HEK293 (cell line): Measurements from ENCODE around the gene LRP1.

Source experiments
- CTCF ChIA-PET: fragments of 350-600 bp; formaldehyde crosslinking; extraction: SDS; loops from one replicate; lab custom pipeline; 2021; ENCODE audit warnings: antibody characterized with exemption; lab: Yijun Ruan, JAX
- POLR2A ChIA-PET: fragments of 300-600 bp; formaldehyde crosslinking; extraction: SDS; loops from one replicate; lab custom pipeline; 2020; ENCODE audit warnings: antibody characterized with exemption, inconsistent platforms; lab: Yijun Ruan, JAX
- H3K27ac ChIP-seq: fragments of 200-500 bp; sonication (Bioruptor generic); 2 replicates; pipeline ENCODE4 v1.5.1; 2014; ENCODE audit warnings: low read depth, low read length, control low read depth, inconsistent platforms; ENCODE audit errors: extremely low read depth
- H3K36me3 ChIP-seq, 2 experiments: fragments of 200-500 bp in 1 of 2; sonication (Bioruptor generic) in 1 of 2; 1 replicate in 1 of 2; 2 replicates in 1 of 2; pipeline ENCODE4 v1.5.1; 2014 to 2017; ENCODE audit warnings: inconsistent platforms in 2 of 2, low read length in 2 of 2; ENCODE audit not compliant: control insufficient read depth in 2 of 2, insufficient read depth in 1 of 2
- H3K4me1 ChIP-seq: fragments of 200-500 bp; sonication (Bioruptor generic); 2 replicates; pipeline ENCODE4 v1.5.1; 2014; ENCODE audit warnings: mild to moderate bottlenecking, low read length, inconsistent platforms; ENCODE audit not compliant: control insufficient read depth, insufficient read depth
- H3K4me3 ChIP-seq: 2 replicates; pipeline ENCODE4 v1.5.1; 2011; ENCODE audit warnings: low read depth, mild to moderate bottlenecking, control low read depth, low read length, moderate library complexity
- H3K9me3 ChIP-seq: fragments of 200-500 bp; sonication (Bioruptor generic); 2 replicates; pipeline ENCODE4 v1.5.1; 2014; ENCODE audit warnings: low read depth, low read length, inconsistent platforms; ENCODE audit not compliant: control insufficient read depth, insufficient read depth
- GLIS2 ChIP-seq: fragments of 450-650 bp; formaldehyde crosslinking; IDR thresholded peaks from 2 replicates; pipeline ENCODE4 v1.5.1; 2016; ENCODE audit warnings: missing biosample characterization, missing genetic modification characterization
- KLF16 ChIP-seq: fragments of 450-650 bp; formaldehyde crosslinking; IDR thresholded peaks from 2 replicates; pipeline ENCODE4 v1.5.1; 2017; ENCODE audit warnings: missing biosample characterization, missing genetic modification characterization
- KLF8 ChIP-seq: fragments of 450-650 bp; formaldehyde crosslinking; IDR thresholded peaks from 2 replicates; pipeline ENCODE4 v1.5.1; 2016; ENCODE audit warnings: missing biosample characterization, missing genetic modification characterization
- SP7 ChIP-seq: fragments of 450-650 bp; formaldehyde crosslinking; IDR thresholded peaks from 2 replicates; pipeline ENCODE4 v1.5.1; 2016; ENCODE audit warnings: missing biosample characterization, missing genetic modification characterization
- ZEB2 ChIP-seq: fragments of 450-650 bp; formaldehyde crosslinking; IDR thresholded peaks from 2 replicates; pipeline ENCODE4 v1.5.1; 2016; ENCODE audit warnings: missing biosample characterization, missing genetic modification characterization
- ZNF112 ChIP-seq: fragments of 450-650 bp; formaldehyde crosslinking; IDR thresholded peaks from 2 replicates; pipeline ENCODE4 v1.5.0; 2017; ENCODE audit warnings: missing biosample characterization, missing genetic modification characterization
- ZNF132 ChIP-seq: fragments of 450-650 bp; formaldehyde crosslinking; IDR thresholded peaks from 2 replicates; pipeline ENCODE4 v1.5.1; 2017; ENCODE audit warnings: missing biosample characterization, missing genetic modification characterization, borderline replicate concordance
- ZNF214 ChIP-seq: fragments of 450-650 bp; formaldehyde crosslinking; IDR thresholded peaks from 2 replicates; pipeline ENCODE4 v1.5.1; 2017; ENCODE audit warnings: missing biosample characterization, mild to moderate bottlenecking, missing genetic modification characterization, borderline replicate concordance
- ZNF311 ChIP-seq: fragments of 450-650 bp; formaldehyde crosslinking; IDR thresholded peaks from 2 replicates; pipeline ENCODE4 v1.5.1; 2017; ENCODE audit warnings: missing biosample characterization, missing genetic modification characterization, borderline replicate concordance
- ZNF341 ChIP-seq: fragments of 450-650 bp; formaldehyde crosslinking; IDR thresholded peaks from 2 replicates; pipeline ENCODE4; 2016; ENCODE audit warnings: low read depth, missing biosample characterization, missing genetic modification characterization
- ZNF354C ChIP-seq: fragments of 450-650 bp; formaldehyde crosslinking; IDR thresholded peaks from 2 replicates; pipeline ENCODE4 v1.5.1; 2016; ENCODE audit warnings: missing biosample characterization, missing genetic modification characterization, low read depth, borderline replicate concordance
- ZNF513 ChIP-seq: fragments of 450-650 bp; IDR thresholded peaks from 2 replicates; pipeline ENCODE4 v1.5.1; 2018; ENCODE audit warnings: missing biosample characterization, missing genetic modification characterization
- ZNF529 ChIP-seq: fragments of 450-650 bp; formaldehyde crosslinking; IDR thresholded peaks from 2 replicates; pipeline ENCODE4 v1.5.1; 2017; ENCODE audit warnings: missing genetic modification characterization, missing biosample characterization; ENCODE audit not compliant: insufficient replicate concordance
- ZNF558 ChIP-seq: fragments of 450-650 bp; formaldehyde crosslinking; IDR thresholded peaks from 2 replicates; pipeline ENCODE4 v1.5.1; 2016; ENCODE audit warnings: missing biosample characterization, missing genetic modification characterization
- ZNF580 ChIP-seq: fragments of 450-650 bp; formaldehyde crosslinking; IDR thresholded peaks from 2 replicates; pipeline ENCODE4 v1.5.1; 2016; ENCODE audit warnings: missing biosample characterization, missing genetic modification characterization
- ZNF626 ChIP-seq: fragments of 450-650 bp; sonication (Bioruptor Pico); formaldehyde crosslinking; IDR thresholded peaks from 2 replicates; pipeline ENCODE4 v1.5.1; 2018; ENCODE audit warnings: missing biosample characterization, missing genetic modification characterization, inconsistent platforms
- ZNF629 ChIP-seq: fragments of 450-650 bp; formaldehyde crosslinking; IDR thresholded peaks from 2 replicates; pipeline ENCODE4 v1.5.1; 2017; ENCODE audit warnings: missing biosample characterization, missing genetic modification characterization
- ZNF645 ChIP-seq: fragments of 450-650 bp; formaldehyde crosslinking; IDR thresholded peaks from 2 replicates; pipeline ENCODE4; 2016; ENCODE audit warnings: missing biosample characterization, missing genetic modification characterization
- ZNF664 ChIP-seq: fragments of 450-650 bp; formaldehyde crosslinking; IDR thresholded peaks from 2 replicates; pipeline ENCODE4 v1.5.1; 2016; ENCODE audit warnings: missing biosample characterization, missing genetic modification characterization
- ZNF704 ChIP-seq: fragments of 450-650 bp; formaldehyde crosslinking; IDR thresholded peaks from 2 replicates; pipeline ENCODE4 v1.5.1; 2016; ENCODE audit warnings: missing biosample characterization, missing genetic modification characterization
- ZSCAN23 ChIP-seq: fragments of 450-650 bp; formaldehyde crosslinking; IDR thresholded peaks from 2 replicates; pipeline ENCODE4 v1.5.1; 2016; ENCODE audit warnings: missing biosample characterization, missing genetic modification characterization
- ZXDB ChIP-seq: fragments of 450-650 bp; formaldehyde crosslinking; IDR thresholded peaks from 2 replicates; pipeline ENCODE4 v1.5.1; 2016; ENCODE audit warnings: missing biosample characterization, missing genetic modification characterization
- TF ChIP-seq, protein P1 (sequence below): fragments of 450-650 bp; IDR thresholded peaks from 2 replicates; pipeline ENCODE4 v1.5.1; 2018; ENCODE audit warnings: missing biosample characterization, mild to moderate bottlenecking, missing genetic modification characterization
- TF ChIP-seq, protein P2 (sequence below): fragments of 450-650 bp; formaldehyde crosslinking; IDR thresholded peaks from 2 replicates; pipeline ENCODE4 v1.5.1; 2016; ENCODE audit warnings: missing biosample characterization, missing genetic modification characterization
- TF ChIP-seq, protein P3 (sequence below): fragments of 450-650 bp; formaldehyde crosslinking; IDR thresholded peaks from 2 replicates; pipeline ENCODE4 v1.5.1; 2016; ENCODE audit warnings: missing biosample characterization, missing genetic modification characterization
- TF ChIP-seq, protein P4 (sequence below): fragments of 450-650 bp; formaldehyde crosslinking; IDR thresholded peaks from 2 replicates; pipeline ENCODE4 v1.5.1; 2016; ENCODE audit warnings: missing biosample characterization, missing genetic modification characterization

The LRP1 gene

DNA sequence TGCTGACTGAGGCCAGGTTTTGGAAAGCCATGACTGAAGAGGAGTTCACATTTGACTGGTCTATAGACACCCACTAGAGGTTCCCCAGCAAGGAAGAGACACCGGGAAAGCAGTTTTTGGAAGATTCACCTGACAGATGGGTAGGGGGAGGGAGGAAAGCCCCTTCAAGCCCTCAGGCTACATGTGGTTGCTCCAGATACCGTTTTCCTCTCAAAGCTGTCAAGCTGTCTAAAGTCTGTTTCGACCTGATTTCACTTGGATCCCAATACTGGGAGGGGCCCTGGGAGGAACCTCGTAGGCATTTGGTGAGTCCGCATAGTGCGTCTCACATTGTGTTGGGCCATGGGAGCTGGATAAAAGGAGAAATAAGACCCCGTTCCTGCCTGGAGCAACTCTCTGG, 1.7 kb upstream of the LRP1 start (continued):
- TF ChIP-seq ZNF580 (tag by site-specific recombination) (no peak), ZNF311 (no peak), ZNF214 (tag by site-specific recombination) (no peak), ZNF132 (tag by site-specific recombination) (no peak), ZNF645 (tag by site-specific recombination) (no peak), ZNF529 (tag by site-specific recombination) (no peak), SP7 (tag by site-specific recombination) (no peak), ZNF664 (tag by site-specific recombination) (no peak), ZNF354C (tag by site-specific recombination) (no peak), ZNF558 (tag by site-specific recombination) (no peak), ZNF112 (no peak)
- TF ChIP-seq, protein P1, sequence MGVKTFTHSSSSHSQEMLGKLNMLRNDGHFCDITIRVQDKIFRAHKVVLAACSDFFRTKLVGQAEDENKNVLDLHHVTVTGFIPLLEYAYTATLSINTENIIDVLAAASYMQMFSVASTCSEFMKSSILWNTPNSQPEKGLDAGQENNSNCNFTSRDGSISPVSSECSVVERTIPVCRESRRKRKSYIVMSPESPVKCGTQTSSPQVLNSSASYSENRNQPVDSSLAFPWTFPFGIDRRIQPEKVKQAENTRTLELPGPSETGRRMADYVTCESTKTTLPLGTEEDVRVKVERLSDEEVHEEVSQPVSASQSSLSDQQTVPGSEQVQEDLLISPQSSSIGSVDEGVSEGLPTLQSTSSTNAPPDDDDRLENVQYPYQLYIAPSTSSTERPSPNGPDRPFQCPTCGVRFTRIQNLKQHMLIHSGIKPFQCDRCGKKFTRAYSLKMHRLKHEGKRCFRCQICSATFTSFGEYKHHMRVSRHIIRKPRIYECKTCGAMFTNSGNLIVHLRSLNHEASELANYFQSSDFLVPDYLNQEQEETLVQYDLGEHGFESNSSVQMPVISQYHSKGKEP (tag by site-specific recombination): no peak

GRCh38 chr12:57127101-57127725, 1.1 kb upstream of the LRP1 start:
- peak overlapping the region; percentile 57; the same call in 1 of the 2 replicates for H3K27ac ChIP-seq
- H3K4me3 ChIP-seq: peak overlapping the region; percentile 71
- POLR2A ChIA-PET: interaction anchor here (0.6 to 2.6 kb wide), 25 partner anchors 9 to 123 kb away, joined by 3 to 27 read pairs (median 5); partner anchors contain the start of genes NAB2, NEMP1 and STAT6
- CTCF ChIA-PET: interaction anchor here (0.8 to 8.9 kb wide), 6 partner anchors 8 to 95 kb away, joined by 3 to 259 read pairs (median 6); no protein-coding TSS in a partner anchor
- no peaks in the 10 kb centered on the region for H3K9me3 ChIP-seq
- no peaks in the 10 kb centered on the region for H3K36me3 ChIP-seq
- peaks cover 10% of the 10 kb centered on the region for H3K4me1 ChIP-seq
- TF ChIP-seq, protein P2, sequence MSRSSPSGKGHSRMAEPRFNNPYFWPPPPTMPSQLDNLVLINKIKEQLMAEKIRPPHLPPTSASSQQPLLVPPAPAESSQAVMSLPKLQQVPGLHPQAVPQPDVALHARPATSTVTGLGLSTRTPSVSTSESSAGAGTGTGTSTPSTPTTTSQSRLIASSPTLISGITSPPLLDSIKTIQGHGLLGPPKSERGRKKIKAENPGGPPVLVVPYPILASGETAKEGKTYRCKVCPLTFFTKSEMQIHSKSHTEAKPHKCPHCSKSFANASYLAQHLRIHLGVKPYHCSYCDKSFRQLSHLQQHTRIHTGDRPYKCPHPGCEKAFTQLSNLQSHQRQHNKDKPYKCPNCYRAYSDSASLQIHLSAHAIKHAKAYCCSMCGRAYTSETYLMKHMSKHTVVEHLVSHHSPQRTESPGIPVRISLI (tag by site-specific recombination): peak; percentile 73
- TF ChIP-seq ZNF629 (peak; percentile 11; the same call in 1 of the 2 replicates), GLIS2 (tag by site-specific recombination) (peak; percentile 65; the same call in 1 of the 2 replicates), ZNF513 (tag by site-specific recombination) (no peak), ZNF341 (peak; percentile 27; the same call in 1 of the 2 replicates), ZEB2 (tag by site-specific recombination) (peak; percentile 11; the same call in 1 of the 2 replicates), KLF16 (0 out of 2 replicates have a peak, but pooled peaks have one; percentile 50), KLF8 (tag by site-specific recombination) (no peak), ZNF626 (tag by site-specific recombination) (no peak), ZSCAN23 (tag by site-specific recombination) (no peak), ZNF704 (tag by site-specific recombination) (no peak), ZXDB (tag by site-specific recombination) (peak; percentile 24; the same call in 1 of the 2 replicates)
- TF ChIP-seq, protein P3, sequence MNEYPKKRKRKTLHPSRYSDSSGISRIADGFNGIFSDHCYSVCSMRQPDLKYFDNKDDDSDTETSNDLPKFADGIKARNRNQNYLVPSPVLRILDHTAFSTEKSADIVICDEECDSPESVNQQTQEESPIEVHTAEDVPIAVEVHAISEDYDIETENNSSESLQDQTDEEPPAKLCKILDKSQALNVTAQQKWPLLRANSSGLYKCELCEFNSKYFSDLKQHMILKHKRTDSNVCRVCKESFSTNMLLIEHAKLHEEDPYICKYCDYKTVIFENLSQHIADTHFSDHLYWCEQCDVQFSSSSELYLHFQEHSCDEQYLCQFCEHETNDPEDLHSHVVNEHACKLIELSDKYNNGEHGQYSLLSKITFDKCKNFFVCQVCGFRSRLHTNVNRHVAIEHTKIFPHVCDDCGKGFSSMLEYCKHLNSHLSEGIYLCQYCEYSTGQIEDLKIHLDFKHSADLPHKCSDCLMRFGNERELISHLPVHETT (tag by site-specific recombination): no peak
- TF ChIP-seq, protein P4, sequence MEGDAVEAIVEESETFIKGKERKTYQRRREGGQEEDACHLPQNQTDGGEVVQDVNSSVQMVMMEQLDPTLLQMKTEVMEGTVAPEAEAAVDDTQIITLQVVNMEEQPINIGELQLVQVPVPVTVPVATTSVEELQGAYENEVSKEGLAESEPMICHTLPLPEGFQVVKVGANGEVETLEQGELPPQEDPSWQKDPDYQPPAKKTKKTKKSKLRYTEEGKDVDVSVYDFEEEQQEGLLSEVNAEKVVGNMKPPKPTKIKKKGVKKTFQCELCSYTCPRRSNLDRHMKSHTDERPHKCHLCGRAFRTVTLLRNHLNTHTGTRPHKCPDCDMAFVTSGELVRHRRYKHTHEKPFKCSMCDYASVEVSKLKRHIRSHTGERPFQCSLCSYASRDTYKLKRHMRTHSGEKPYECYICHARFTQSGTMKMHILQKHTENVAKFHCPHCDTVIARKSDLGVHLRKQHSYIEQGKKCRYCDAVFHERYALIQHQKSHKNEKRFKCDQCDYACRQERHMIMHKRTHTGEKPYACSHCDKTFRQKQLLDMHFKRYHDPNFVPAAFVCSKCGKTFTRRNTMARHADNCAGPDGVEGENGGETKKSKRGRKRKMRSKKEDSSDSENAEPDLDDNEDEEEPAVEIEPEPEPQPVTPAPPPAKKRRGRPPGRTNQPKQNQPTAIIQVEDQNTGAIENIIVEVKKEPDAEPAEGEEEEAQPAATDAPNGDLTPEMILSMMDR (tag by site-specific recombination): peak; percentile 76
